HepG2 (cell line): ENCODE results near the gene SLC4A5. TPM values are rescaled to one million over a fixed set of nuclear protein-coding genes. Genes with fewer than 3 reads are reported as not detected.

ENCODE experiments used
- ARID5B ChIP-seq: IDR thresholded peaks from 2 replicates; pipeline ENCODE4 v1.4.0; 2020; ENCODE audit warnings: mild to moderate bottlenecking, missing genetic modification reagents
- FOXO1 ChIP-seq: sonication (generic); formaldehyde crosslinking; IDR thresholded peaks from 2 replicates; pipeline ENCODE4 v1.4.0; 2020; ENCODE audit warnings: missing genetic modification reagents
- HDAC1 ChIP-seq: sonication (generic); formaldehyde crosslinking; IDR thresholded peaks from 2 replicates; pipeline ENCODE4 v1.5.1; 2020; ENCODE audit warnings: mild to moderate bottlenecking, missing genetic modification reagents
- MAFF ChIP-seq: IDR thresholded peaks from 2 replicates; pipeline ENCODE4 v1.6.1; 2011; ENCODE audit warnings: low read depth, low read length, improper control_type of control experiment
- PAF1 ChIP-seq: IDR thresholded peaks from 2 replicates; pipeline ENCODE4 v1.6.1; 2016; ENCODE audit warnings: missing genetic modification reagents, missing compliant biosample characterization
- POLR2AphosphoS5 ChIP-seq: IDR thresholded peaks from 2 replicates; pipeline ENCODE4 v1.6.1; 2012; ENCODE audit warnings: low read depth, low read length
- RBM22 ChIP-seq: fragments of 200-400 bp; formaldehyde crosslinking; optimal IDR thresholded peaks from 2 replicates; pipeline ENCODE3; 2017; ENCODE audit warnings: mild to moderate bottlenecking, low read length, moderate library complexity
- SNAPC5 ChIP-seq: sonication (generic); formaldehyde crosslinking; IDR thresholded peaks from 2 replicates; pipeline ENCODE4 v1.8.1; 2023; ENCODE audit warnings: mild to moderate bottlenecking, missing genetic modification reagents, borderline replicate concordance
- SOX5 ChIP-seq: IDR thresholded peaks from 2 replicates; pipeline ENCODE4 v1.6.1; 2016; ENCODE audit warnings: borderline replicate concordance
- TBX2 ChIP-seq: sonication (generic); formaldehyde crosslinking; IDR thresholded peaks from 2 replicates; pipeline ENCODE4 v1.5.0; 2020; ENCODE audit warnings: missing genetic modification reagents, mild to moderate bottlenecking, borderline replicate concordance
- ZBTB33 ChIP-seq: sonication (generic); formaldehyde crosslinking; IDR thresholded peaks from 2 replicates; pipeline ENCODE4 v1.4.0; 2020; ENCODE audit warnings: missing genetic modification reagents
- ZNF317 ChIP-seq: sonication (generic); formaldehyde crosslinking; IDR thresholded peaks from 2 replicates; pipeline ENCODE4 v1.5.0; 2020; ENCODE audit warnings: mild to moderate bottlenecking, missing genetic modification reagents
- ZNF652 ChIP-seq: IDR thresholded peaks from 2 replicates; pipeline ENCODE4 v1.6.1; 2016; ENCODE audit warnings: low read depth, borderline replicate concordance
- ZNF781 ChIP-seq: sonication (generic); formaldehyde crosslinking; IDR thresholded peaks from 2 replicates; pipeline ENCODE4 v1.5.1; 2020; ENCODE audit warnings: borderline replicate concordance, mild to moderate bottlenecking, missing genetic modification reagents; ENCODE audit errors: not compliant biosample characterization
- polyA plus RNA-seq, 8 experiments: library from polyadenylated mRNA; depleted of rRNA in 3 of 8; stranded (reverse) in 7 of 8; unstranded in 1 of 8; fragments of >200 nt; fragmentation: Illumina TruSeq in 4 of 8; extraction: Trizol in 4 of 8; gene quantifications; 2 replicates each; pipeline versions ENCODE4 v1.2.1 to v1.2.3, GENCODE V29; 2011 to 2016; ENCODE audit warnings: low read depth in 4 of 8, missing spikeins in 1 of 8, mixed read lengths in 1 of 8; ENCODE audit not compliant: insufficient read depth in 1 of 8
- total RNA-seq, 5 experiments: library from RNA; depleted of rRNA; stranded (reverse); fragments of >200 nt; fragmentation: Illumina TruSeq; extraction: Trizol; gene quantifications; 2 replicates each; pipeline ENCODE4 v1.2.3, GENCODE V29; 2016; ENCODE audit warnings: low read depth in 1 of 5
- TF ChIP-seq, protein P1 (sequence below): sonication (generic); formaldehyde crosslinking; IDR thresholded peaks from 2 replicates; pipeline ENCODE4 v1.9.0; 2021; ENCODE audit warnings: mild to moderate bottlenecking, missing genetic modification reagents
- TF ChIP-seq, protein P2 (sequence below): sonication (generic); formaldehyde crosslinking; IDR thresholded peaks from 2 replicates; pipeline ENCODE4 v1.5.0; 2020; ENCODE audit warnings: missing genetic modification reagents

The SLC4A5 gene
- total and polyA plus RNA-seq, 2 of the 13 experiments (the other 11 are each of a cell fraction or from before 2014, with no cell fraction given), result 0.50 TPM; not detected in 1

DNA sequence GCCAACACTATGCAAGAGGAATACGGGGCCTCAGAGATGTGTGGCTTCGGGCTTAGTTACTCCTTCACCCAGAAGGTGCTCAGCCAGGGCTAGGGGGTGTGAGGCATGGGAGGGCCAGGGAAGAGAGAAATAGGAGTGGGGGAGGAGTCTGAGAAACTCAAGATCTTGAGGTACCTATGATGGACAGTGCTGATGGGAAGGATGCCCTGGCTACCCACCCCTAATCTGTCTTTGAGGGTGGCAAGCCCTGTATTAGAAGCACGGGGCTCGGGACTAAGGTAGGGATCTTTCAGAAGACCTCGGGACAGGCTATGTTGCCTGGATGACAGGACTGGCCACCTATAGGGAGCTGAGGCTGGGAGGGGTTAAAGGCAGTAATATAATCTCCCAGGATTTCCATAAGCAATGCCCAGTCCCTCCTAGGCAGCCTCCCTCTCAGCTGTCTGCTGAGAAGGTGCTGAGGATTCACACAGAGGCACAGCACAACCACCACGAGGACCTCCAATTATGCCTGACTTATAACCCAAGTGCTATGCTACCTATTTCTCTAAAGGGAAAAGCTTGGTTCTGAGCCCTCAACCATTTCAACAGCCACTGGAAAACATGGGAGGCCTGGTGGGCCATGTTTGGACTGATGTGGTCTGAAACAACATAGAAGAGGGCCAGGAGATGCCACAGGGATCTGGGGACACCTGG is 121.5 kb downstream of the SLC4A5 start (continued):
- TF ChIP-seq ZNF317 (CRISPR knock-in tag), result no peak
- TF ChIP-seq ARID5B (CRISPR knock-in tag), result no peak
- TF ChIP-seq ZBTB33 (CRISPR knock-in tag), result no peak
- TF ChIP-seq MAFF, result no peak
- TF ChIP-seq TBX2, result no peak
- peak; percentile 94 for TF ChIP-seq RBM22
- peak; percentile 28 for TF ChIP-seq ZNF781
- TF ChIP-seq SNAPC5 (CRISPR knock-in tag), result no peak
- no peak for TF ChIP-seq HDAC1 (CRISPR knock-in tag)
- TF ChIP-seq PAF1 (CRISPR knock-in tag), result peak; percentile 93; the same call in 1 of the 2 replicates
- peak; percentile 40; the same call in 1 of the 2 replicates for TF ChIP-seq POLR2AphosphoS5
- no peak for TF ChIP-seq FOXO1 (CRISPR knock-in tag)
- TF ChIP-seq, protein P1, sequence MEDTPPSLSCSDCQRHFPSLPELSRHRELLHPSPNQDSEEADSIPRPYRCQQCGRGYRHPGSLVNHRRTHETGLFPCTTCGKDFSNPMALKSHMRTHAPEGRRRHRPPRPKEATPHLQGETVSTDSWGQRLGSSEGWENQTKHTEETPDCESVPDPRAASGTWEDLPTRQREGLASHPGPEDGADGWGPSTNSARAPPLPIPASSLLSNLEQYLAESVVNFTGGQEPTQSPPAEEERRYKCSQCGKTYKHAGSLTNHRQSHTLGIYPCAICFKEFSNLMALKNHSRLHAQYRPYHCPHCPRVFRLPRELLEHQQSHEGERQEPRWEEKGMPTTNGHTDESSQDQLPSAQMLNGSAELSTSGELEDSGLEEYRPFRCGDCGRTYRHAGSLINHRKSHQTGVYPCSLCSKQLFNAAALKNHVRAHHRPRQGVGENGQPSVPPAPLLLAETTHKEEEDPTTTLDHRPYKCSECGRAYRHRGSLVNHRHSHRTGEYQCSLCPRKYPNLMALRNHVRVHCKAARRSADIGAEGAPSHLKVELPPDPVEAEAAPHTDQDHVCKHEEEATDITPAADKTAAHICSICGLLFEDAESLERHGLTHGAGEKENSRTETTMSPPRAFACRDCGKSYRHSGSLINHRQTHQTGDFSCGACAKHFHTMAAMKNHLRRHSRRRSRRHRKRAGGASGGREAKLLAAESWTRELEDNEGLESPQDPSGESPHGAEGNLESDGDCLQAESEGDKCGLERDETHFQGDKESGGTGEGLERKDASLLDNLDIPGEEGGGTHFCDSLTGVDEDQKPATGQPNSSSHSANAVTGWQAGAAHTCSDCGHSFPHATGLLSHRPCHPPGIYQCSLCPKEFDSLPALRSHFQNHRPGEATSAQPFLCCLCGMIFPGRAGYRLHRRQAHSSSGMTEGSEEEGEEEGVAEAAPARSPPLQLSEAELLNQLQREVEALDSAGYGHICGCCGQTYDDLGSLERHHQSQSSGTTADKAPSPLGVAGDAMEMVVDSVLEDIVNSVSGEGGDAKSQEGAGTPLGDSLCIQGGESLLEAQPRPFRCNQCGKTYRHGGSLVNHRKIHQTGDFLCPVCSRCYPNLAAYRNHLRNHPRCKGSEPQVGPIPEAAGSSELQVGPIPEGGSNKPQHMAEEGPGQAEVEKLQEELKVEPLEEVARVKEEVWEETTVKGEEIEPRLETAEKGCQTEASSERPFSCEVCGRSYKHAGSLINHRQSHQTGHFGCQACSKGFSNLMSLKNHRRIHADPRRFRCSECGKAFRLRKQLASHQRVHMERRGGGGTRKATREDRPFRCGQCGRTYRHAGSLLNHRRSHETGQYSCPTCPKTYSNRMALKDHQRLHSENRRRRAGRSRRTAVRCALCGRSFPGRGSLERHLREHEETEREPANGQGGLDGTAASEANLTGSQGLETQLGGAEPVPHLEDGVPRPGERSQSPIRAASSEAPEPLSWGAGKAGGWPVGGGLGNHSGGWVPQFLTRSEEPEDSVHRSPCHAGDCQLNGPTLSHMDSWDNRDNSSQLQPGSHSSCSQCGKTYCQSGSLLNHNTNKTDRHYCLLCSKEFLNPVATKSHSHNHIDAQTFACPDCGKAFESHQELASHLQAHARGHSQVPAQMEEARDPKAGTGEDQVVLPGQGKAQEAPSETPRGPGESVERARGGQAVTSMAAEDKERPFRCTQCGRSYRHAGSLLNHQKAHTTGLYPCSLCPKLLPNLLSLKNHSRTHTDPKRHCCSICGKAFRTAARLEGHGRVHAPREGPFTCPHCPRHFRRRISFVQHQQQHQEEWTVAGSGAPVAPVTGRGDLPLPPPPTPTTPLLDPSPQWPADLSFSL (CRISPR knock-in tag), result no peak
- TF ChIP-seq ZNF652, result no peak
- TF ChIP-seq, protein P2, sequence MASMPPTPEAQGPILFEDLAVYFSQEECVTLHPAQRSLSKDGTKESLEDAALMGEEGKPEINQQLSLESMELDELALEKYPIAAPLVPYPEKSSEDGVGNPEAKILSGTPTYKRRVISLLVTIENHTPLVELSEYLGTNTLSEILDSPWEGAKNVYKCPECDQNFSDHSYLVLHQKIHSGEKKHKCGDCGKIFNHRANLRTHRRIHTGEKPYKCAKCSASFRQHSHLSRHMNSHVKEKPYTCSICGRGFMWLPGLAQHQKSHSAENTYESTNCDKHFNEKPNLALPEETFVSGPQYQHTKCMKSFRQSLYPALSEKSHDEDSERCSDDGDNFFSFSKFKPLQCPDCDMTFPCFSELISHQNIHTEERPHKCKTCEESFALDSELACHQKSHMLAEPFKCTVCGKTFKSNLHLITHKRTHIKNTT (CRISPR knock-in tag), result no peak
- TF ChIP-seq SOX5 (CRISPR knock-in tag), result no peak
